NCI-H2081 treated with DMSO at 0.1 percent for 48 hours (cell line): ENCODE measurements around the gene MINK1.

Source experiments
- DNase-seq: peaks from one replicate; lab custom pipeline; 2025; lab: John Stamatoyannopoulos, UW

MINK1 gene

DNA sequence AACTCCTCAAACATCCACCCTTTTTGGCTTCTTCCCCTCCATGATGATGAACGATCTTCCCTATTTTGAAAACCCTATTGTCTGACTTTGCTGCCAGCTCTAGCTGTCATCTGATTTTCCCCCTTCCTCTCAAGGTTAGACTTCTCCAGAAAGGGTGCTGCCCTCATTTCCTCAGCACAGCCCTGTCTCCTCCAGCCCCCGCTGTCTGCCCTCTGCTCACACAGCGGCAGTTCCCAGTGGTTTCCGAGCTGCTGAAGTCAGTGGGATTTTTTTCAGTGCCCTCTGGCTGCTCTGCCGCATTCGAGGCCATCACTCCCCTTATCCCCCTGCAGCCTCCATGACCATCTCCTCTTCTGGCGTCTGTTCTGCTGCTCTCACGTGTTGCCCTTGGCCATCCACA, 39.6 kb downstream of the MINK1 start:
- no peak for DNase-seq

DNA sequence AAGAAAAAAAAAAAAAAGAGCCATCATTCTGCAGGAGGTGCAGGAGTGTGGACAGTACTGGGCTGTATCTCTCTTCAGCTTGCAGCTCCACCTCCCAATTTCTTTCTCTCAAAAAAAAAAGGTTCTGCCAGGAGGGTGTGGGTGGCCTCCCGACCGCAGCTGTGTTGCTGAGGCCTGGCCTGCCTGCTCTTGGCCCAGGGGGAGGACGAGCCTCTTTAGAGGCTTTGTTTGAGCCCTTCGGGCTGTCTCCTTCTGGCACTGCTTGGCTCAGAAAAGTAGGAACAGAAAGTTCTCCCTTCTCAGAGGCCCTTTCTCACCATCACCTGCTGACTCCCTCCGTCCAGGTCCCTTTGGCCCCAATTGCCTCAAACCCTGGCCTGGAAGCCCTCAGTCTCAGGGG, 43.9 kb downstream of the MINK1 start:
- no peak for DNase-seq

- no peak for DNase-seq
Measured at GRCh38 chr17:4879601-4880000, 46.5 kb downstream of the MINK1 start.

DNA sequence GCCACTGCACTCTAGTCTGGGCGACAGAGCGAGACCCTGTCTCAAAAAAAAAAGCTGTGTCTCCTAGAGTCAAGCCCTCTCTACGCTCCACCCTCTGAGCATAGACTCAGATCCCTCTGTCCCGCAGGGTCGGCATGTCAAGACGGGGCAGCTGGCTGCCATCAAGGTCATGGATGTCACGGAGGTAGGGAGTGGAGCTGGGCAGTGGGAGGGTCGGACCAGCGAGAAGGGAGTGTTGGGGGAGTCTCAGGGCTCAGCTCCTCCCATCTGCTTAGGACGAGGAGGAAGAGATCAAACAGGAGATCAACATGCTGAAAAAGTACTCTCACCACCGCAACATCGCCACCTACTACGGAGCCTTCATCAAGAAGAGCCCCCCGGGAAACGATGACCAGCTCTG, 47.7 kb downstream of the MINK1 start:
- no peak for DNase-seq

GRCh38 chr17:4881761-4882555, 48.8 kb downstream of the MINK1 start:
- DNase-seq: no peak

- DNase-seq: no peak
Measured at GRCh38 chr17:4884489-4884888, 51.3 kb downstream of the MINK1 start.

- DNase-seq: no peak
Measured at GRCh38 chr17:4886830-4887229, 53.7 kb downstream of the MINK1 start.

- DNase-seq: no peak
Measured at GRCh38 chr17:4887581-4887980, 54.4 kb downstream of the MINK1 start.

DNA sequence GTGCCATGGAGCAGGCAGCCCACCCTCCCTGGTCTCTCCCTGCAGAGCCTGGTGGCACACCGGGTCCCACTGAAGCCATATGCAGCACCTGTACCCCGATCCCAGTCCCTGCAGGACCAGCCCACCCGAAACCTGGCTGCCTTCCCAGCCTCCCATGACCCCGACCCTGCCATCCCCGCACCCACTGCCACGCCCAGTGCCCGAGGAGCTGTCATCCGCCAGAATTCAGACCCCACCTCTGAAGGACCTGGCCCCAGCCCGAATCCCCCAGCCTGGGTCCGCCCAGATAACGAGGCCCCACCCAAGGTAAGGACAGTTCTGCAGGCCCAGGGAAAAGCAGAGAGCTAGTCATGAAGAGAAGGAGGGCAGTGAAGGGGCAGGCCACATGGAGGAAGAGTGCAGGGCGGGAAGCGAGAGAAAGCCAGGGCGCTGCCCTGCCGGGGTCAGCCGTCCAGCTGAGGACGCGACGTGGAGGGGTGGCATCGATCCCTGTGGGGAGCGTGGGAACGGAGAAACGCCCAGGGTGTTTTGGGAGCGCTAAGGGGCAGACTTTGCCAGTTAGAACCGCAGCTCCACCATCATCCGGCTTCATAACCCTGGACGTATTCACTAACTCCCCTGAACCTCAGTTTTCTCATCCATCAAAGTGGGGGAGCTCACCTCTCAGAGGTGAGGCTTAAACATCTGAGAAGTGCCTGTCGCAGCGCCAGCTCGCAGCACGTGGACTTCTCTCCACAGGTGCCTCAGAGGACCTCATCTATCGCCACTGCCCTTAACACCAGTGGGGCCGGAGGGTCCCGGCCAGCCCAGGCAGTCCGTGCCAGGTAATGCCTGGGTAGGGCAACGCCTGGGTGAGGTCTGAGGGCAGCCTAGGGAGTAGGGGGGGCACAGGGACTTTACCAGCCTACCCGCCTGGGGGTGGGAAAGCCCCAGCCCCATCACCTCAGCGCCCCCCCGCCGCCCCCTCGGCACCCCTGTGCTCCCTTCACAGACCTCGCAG, 58.6 kb downstream of the MINK1 start:
- DNase-seq: no peak

DNA sequence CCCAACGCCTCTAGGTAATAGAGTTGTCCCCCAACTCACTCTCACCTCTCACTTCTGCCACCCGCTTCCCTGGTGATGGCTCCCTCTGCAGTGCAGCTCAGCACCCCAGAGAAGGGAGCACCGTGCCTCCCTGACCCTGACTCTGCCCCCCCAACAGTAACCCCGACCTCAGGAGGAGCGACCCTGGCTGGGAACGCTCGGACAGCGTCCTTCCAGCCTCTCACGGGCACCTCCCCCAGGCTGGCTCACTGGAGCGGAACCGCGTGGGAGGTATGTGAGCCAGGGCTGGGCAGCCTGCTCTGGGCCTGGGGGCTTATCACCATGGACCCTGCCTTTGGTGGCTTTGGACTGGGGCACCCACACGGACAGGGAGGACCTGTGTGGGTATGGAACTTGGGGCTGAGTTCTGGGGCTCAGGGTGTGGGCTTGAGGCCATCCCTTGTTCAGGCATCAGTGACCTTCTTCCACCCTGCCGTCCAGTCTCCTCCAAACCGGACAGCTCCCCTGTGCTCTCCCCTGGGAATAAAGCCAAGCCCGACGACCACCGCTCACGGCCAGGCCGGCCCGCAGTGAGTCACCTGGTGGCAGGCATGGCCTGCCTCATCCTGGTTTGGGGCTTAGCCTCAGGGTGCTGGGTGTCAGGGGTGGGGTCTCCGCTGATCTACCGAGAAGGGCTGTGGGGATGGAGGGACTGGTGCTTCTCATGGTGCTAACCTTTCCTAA, 59.5 kb downstream of the MINK1 start:
- no peak for DNase-seq

DNA sequence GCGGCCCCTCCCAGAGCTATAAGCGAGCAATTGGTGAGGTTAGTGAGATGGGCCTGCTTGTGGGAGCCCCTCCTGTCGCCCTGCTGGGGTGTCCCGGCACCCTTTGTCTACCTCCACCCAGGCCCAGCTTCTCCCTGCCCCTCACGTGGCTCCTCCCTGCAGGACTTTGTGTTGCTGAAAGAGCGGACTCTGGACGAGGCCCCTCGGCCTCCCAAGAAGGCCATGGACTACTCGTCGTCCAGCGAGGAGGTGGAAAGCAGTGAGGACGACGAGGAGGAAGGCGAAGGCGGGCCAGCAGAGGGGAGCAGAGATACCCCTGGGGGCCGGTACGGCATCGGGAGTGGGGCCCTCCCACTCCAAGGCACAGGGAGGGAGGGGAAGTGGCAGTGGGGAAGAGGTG, 60.1 kb downstream of the MINK1 start:
- no peak for DNase-seq

GRCh38 chr17:4893721-4894560, 60.8 kb downstream of the MINK1 start:
- DNase-seq: no peak

GRCh38 chr17:4895121-4895520, 62.0 kb downstream of the MINK1 start:
- no peak for DNase-seq

DNA sequence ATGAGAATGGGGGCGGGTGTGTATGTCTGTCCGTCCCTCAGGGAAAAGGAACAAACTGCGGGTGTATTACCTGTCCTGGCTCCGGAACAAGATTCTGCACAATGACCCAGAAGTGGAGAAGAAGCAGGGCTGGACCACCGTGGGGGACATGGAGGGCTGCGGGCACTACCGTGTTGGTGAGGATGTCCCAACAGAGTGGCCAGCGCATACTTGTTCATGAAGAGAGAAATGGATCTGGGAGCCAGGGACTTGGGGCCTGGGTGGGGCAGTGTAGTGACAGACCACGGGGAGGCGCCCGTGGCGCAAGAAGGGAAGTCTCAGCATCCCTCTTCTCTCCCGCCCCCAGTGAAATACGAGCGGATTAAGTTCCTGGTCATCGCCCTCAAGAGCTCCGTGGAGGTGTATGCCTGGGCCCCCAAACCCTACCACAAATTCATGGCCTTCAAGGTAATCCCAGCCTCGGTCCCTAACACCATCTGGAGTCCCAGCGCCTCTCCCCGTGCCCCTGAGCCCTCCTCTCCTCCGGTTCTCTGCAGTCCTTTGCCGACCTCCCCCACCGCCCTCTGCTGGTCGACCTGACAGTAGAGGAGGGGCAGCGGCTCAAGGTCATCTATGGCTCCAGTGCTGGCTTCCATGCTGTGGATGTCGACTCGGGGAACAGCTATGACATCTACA, 62.7 kb downstream of the MINK1 start:
- no peak for DNase-seq

DNA sequence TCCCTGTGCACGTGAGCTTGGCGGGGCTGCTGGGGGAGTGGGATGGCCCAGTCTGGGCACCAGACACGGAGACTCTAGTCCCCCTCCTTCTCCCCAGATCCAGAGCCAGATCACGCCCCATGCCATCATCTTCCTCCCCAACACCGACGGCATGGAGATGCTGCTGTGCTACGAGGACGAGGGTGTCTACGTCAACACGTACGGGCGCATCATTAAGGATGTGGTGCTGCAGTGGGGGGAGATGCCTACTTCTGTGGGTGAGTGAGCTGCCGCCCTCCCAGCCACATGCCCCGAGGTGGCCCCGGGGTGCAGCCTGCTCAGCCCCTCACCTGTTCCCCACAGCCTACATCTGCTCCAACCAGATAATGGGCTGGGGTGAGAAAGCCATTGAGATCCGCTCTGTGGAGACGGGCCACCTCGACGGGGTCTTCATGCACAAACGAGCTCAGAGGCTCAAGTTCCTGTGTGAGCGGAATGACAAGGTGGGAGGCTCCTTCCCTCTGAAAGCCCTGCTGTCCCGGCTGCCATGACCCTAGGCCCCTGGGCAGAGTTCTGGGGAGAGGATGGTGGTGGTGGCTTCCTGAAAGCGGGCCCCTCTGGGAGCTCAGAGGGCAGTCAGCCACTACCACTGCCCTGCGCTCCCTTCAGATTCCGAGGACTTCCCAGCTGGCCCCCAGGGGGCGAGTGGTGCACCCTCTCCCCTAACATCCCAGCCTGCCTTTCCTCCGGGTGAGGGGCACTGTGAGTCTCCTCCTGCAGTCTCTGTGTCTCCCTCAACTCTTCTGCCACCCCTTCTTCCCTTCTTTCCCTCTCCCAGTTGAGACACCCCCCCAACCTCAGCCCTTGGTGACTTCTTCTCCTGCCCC, 63.4 kb downstream of the MINK1 start:
- DNase-seq: no peak

GRCh38 chr17:4897198-4897687, 64.1 kb downstream of the MINK1 start:
- no peak for DNase-seq

DNA sequence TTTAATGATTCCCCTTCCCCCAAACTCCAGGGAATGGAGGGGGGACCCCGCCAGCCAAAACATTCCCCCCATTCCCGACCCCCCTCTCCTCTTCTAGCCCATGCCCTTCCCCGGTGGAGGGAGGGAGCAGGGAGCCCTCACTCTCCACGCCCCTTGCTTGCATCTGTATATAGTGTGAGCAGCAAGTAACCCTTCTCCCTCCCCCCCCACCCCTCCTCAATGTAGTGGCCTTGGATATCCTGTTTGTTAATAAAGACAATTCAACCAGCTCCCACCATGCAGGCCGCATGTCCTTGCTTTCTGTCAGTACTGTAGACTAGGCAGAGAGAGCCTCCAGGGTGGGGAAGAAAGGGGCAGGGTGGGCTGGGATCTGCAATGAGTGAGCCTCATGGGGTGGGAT, 64.6 kb downstream of the MINK1 start:
- DNase-seq: no peak

DNA sequence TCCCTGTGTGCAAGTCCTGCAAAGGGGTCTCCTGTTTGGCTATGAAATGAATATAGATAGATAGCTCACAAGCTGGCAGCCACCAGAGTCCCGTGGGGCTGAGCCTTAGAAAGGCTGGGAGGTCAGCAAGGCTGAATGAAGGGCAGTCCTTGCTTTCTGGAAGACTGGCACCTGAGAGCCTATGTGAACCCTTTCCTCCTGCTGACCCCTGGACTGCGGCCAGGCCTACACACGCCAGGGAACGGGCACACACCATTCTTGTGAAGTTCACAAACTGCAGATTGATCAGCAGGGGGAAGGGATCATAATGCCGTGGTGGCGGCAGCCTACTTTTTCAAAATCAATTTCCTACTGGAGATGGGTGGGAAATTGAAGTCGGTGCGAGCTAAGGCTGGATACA, 65.2 kb downstream of the MINK1 start:
- no peak for DNase-seq

DNA sequence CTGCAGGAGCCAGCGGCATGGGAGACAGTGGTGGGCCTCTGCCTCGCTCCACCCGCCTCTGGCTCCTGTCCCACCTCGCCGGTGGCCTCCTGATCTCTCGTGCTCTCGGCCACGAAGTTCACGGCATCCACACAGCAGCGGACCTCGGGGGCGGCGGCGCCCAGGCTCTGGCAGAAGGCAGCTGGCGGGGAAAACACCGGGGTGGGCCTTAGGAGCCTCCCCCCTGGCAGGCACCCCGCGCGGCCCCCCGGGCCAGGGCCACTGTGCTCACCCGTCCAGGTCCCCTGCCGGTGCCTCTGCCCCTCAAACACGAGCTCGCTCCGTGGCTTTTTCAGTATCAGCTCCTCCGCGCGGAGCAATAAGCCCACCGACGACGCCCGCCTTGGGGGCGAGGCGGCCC, 65.8 kb downstream of the MINK1 start:
- no peak for DNase-seq
